Subcutaneous abdominal adipose tissue (tissue), 5 donors: ENCODE results near the gene MAEA.

Experiments
- H3K27ac ChIP-seq: one replicate; pipeline ENCODE4 v1.7.0; 2013; ENCODE audit warnings: low read depth, mild to moderate bottlenecking, inconsistent platforms, low read length, moderate library complexity
- H3K27me3 ChIP-seq, 5 donors: one replicate each; pipeline ENCODE4 v1.7.0; 2013; ENCODE audit warnings: low read length in 5 of 5, inconsistent platforms in 1 of 5; ENCODE audit not compliant: control insufficient read depth in 5 of 5, insufficient read depth in 4 of 5
- H3K36me3 ChIP-seq, 5 donors: one replicate each; pipeline ENCODE4 v1.7.0; 2013; ENCODE audit warnings: low read length in 5 of 5; ENCODE audit not compliant: control insufficient read depth in 5 of 5, insufficient read depth in 5 of 5
- H3K4me1 ChIP-seq, 5 donors: one replicate each; pipeline ENCODE4 v1.7.0; 2013; ENCODE audit warnings: low read length in 5 of 5, mild to moderate bottlenecking in 3 of 5, moderate library complexity in 1 of 5; ENCODE audit not compliant: control insufficient read depth in 5 of 5, insufficient read depth in 5 of 5
- H3K4me3 ChIP-seq, 5 donors: one replicate each; pipeline ENCODE4 v1.7.0; 2013; ENCODE audit warnings: low read length in 5 of 5, low read depth in 1 of 5
- H3K9ac ChIP-seq, 5 donors: one replicate each; pipeline ENCODE4 v1.7.0; 2013; ENCODE audit warnings: low read length in 5 of 5, mild to moderate bottlenecking in 4 of 5, moderate library complexity in 3 of 5
- H3K9me3 ChIP-seq, 5 donors: one replicate each; pipeline ENCODE4 v1.7.0; 2013; ENCODE audit warnings: low read length in 5 of 5; ENCODE audit not compliant: control insufficient read depth in 5 of 5
- donor health status: healthy.
- donor health status: healthy.
- donor health status: healthy.
- donor health status: healthy.
- donor health status: healthy.

MAEA gene

GRCh38 chr4:1289207-1290164 lies at the start of gene MAEA:
Gene MAEA, plus strand, starts transcription at chr4:1289891. Its CDS starts 23 bp downstream, at chr4:1289914.
- H3K9ac ChIP-seq = peak within 1 kb of the TSS; percentile 88 to 95 (median 92)
- H3K27me3 ChIP-seq = no peaks in the 10 kb centered on the region
- peak within 1 kb of the TSS; percentile 78 to 90 (median 82) for H3K4me3 ChIP-seq
- H3K9me3 ChIP-seq = peaks cover 0 to 4% (median 0%) of the 10 kb centered on the region in 5 donors
- no peaks in the 10 kb centered on the region for H3K36me3 ChIP-seq
- H3K27ac ChIP-seq = peak within 1 kb of the TSS; percentile 70
- peaks cover 7 to 48% (median 41%) of the 10 kb centered on the region in 5 donors for H3K4me1 ChIP-seq

GRCh38 chr4:1239950-1240307 lies 49.8 kb upstream of the MAEA start:
- H3K4me3 ChIP-seq = no peak overlapping the region
- no peak overlapping the region for H3K27ac ChIP-seq
- H3K9ac ChIP-seq = no peak overlapping the region
- no peaks in the 10 kb centered on the region for H3K9me3 ChIP-seq
- H3K36me3 ChIP-seq = peaks cover 0 to 66% (median 53%) of the 10 kb centered on the region in 5 donors
- peaks cover 12 to 61% (median 43%) of the 10 kb centered on the region in 5 donors for H3K4me1 ChIP-seq
- H3K27me3 ChIP-seq = peaks cover 0 to 2% (median 0%) of the 10 kb centered on the region in 5 donors

- Histone ChIP-seq H3K4me3 (no peak overlapping the region), H3K9me3 (no peaks in the 10 kb centered on the region), H3K27ac (no peak overlapping the region), H3K4me1 (peaks cover 13 to 67% (median 51%) of the 10 kb centered on the region in 5 donors), H3K27me3 (peaks cover 0 to 2% (median 0%) of the 10 kb centered on the region in 5 donors), H3K9ac (no peak overlapping the region), H3K36me3 (peaks cover 0 to 57% (median 44%) of the 10 kb centered on the region in 5 donors)
These were observed 48.8 kb upstream of the MAEA start for GRCh38 chr4:1240721-1241465.

- H3K9ac ChIP-seq = peak overlapping the region in 1 of 5 donors; percentile 21
- H3K4me3 ChIP-seq = no peak overlapping the region
- H3K4me1 ChIP-seq = peaks cover 17 to 73% (median 57%) of the 10 kb centered on the region in 5 donors
- no peaks in the 10 kb centered on the region for H3K9me3 ChIP-seq
- no peak overlapping the region for H3K27ac ChIP-seq
- peaks cover 0 to 55% (median 38%) of the 10 kb centered on the region in 5 donors for H3K36me3 ChIP-seq
- H3K27me3 ChIP-seq = peaks cover 0 to 2% (median 0%) of the 10 kb centered on the region in 5 donors
These were observed 48.2 kb upstream of the MAEA start for GRCh38 chr4:1241466-1241935.

GRCh38 chr4:1241936-1242505 lies 47.7 kb upstream of the MAEA start:
- Histone ChIP-seq H3K9ac (peak overlapping the region in 2 of 5 donors; percentile 21 to 24), H3K36me3 (peaks cover 0 to 50% (median 34%) of the 10 kb centered on the region in 5 donors), H3K4me1 (peaks cover 19 to 78% (median 63%) of the 10 kb centered on the region in 5 donors)

GRCh38 chr4:1242506-1243450 lies 46.9 kb upstream of the MAEA start:
- peaks cover 0 to 2% (median 0%) of the 10 kb centered on the region in 5 donors for H3K27me3 ChIP-seq
- peaks cover 22 to 86% (median 70%) of the 10 kb centered on the region in 5 donors for H3K4me1 ChIP-seq
- H3K4me3 ChIP-seq = no peak overlapping the region
- peaks cover 0 to 43% (median 27%) of the 10 kb centered on the region in 5 donors for H3K36me3 ChIP-seq
- no peak overlapping the region for H3K27ac ChIP-seq
- peak overlapping the region in 1 of 5 donors; percentile 24 for H3K9ac ChIP-seq
- no peaks in the 10 kb centered on the region for H3K9me3 ChIP-seq

More at GRCh38 chr4:1241936-1242505, 47.7 kb upstream of the MAEA start:
- Histone ChIP-seq H3K27ac (no peak overlapping the region), H3K27me3 (peaks cover 0 to 2% (median 0%) of the 10 kb centered on the region in 5 donors), H3K9me3 (no peaks in the 10 kb centered on the region), H3K4me3 (no peak overlapping the region)

- peaks cover 20 to 86% (median 71%) of the 10 kb centered on the region in 5 donors for H3K4me1 ChIP-seq
- H3K9ac ChIP-seq = peak overlapping the region in 2 of 5 donors; percentile 17 to 54
- no peaks in the 10 kb centered on the region for H3K9me3 ChIP-seq
- H3K27ac ChIP-seq = peak overlapping the region; percentile 40
- H3K27me3 ChIP-seq = peaks cover 0 to under 1% (median 0%) of the 10 kb centered on the region in 5 donors
- peaks cover 0 to 35% (median 21%) of the 10 kb centered on the region in 5 donors for H3K36me3 ChIP-seq
- H3K4me3 ChIP-seq = peak overlapping the region in 2 of 5 donors; percentile 6 to 10
These were observed 46.1 kb upstream of the MAEA start for GRCh38 chr4:1243451-1244080.

GRCh38 chr4:1244081-1244977 lies 45.4 kb upstream of the MAEA start:
- Histone ChIP-seq H3K4me1 (peaks cover 20 to 78% (median 64%) of the 10 kb centered on the region in 5 donors), H3K9ac (peak overlapping the region in 3 of 5 donors; percentile 20 to 56 (median 54))

More at GRCh38 chr4:1244081-1244977, 45.4 kb upstream of the MAEA start:
- peak overlapping the region; percentile 40 for H3K27ac ChIP-seq
- no peaks in the 10 kb centered on the region for H3K9me3 ChIP-seq
- H3K4me3 ChIP-seq = peak overlapping the region in 2 of 5 donors; percentile 6 to 10
- H3K27me3 ChIP-seq = no peaks in the 10 kb centered on the region
- peaks cover 0 to 27% (median 20%) of the 10 kb centered on the region in 5 donors for H3K36me3 ChIP-seq
